OCI-LY1 (cell line): ENCODE results near the gene PRSS56.

Experiments
- CTCF ChIP-seq: fragments of 200-600 bp; sonication (generic), shearing (Covaris generic); IDR thresholded peaks from 2 replicates; pipeline ENCODE4 v1.5.1; 2017; ENCODE audit warnings: mild to moderate bottlenecking, antibody characterized with exemption, low read length, moderate library complexity, mixed read lengths
- EZH2 ChIP-seq: fragments of 200-600 bp; sonication (generic), shearing (Covaris generic); IDR thresholded peaks from 2 replicates; pipeline ENCODE4 v1.8.0; 2017; ENCODE audit warnings: borderline replicate concordance, mixed run types, mild to moderate bottlenecking, antibody characterized with exemption, low read length, moderate library complexity, mixed read lengths

- TF ChIP-seq CTCF, result no peak
- no peak for TF ChIP-seq EZH2
Measured at GRCh38 chr2:232503809-232504323, 16.3 kb upstream of the PRSS56 start.
